HG03439 (cell line): ENCODE results near the gene CELSR2.

Experiments used
- ATAC-seq: cut with Tn5 transposase; IDR thresholded peaks from one replicate; pipeline ENCODE4 v1.9.1; 2021; ENCODE audit warnings: mild to moderate bottlenecking, moderate library complexity; ENCODE audit not compliant: unreplicated experiment

The CELSR2 gene

DNA sequence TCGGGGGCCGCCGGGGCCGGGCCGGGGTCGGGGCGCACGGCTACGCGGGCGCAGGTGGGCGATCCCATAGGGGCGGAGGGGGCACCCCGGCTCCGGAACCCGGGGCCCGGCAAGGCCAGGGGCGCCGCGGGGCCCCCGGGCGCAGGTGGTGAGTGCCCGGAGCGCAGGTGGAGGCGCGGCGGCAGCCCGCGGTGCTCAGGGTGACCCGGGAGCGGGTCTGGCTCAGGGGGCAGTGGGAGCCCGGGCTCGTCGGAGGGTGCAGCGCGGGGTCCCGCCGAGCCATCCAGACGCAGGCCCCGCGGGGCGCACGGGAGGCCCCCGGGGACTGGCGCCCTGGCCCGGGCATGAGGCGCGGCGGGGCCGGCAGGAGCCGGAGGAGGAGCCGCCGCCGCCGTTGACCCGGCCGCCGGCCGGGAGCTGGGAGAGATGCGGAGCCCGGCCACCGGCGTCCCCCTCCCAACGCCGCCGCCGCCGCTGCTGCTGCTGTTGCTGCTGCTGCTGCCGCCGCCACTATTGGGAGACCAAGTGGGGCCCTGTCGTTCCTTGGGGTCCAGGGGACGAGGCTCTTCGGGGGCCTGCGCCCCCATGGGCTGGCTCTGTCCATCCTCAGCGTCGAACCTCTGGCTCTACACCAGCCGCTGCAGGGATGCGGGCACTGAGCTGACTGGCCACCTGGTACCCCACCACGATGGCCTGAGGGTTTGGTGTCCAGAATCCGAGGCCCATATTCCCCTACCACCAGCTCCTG lies 489 bp downstream of the CELSR2 start:
- peak; percentile 38 for ATAC-seq

DNA sequence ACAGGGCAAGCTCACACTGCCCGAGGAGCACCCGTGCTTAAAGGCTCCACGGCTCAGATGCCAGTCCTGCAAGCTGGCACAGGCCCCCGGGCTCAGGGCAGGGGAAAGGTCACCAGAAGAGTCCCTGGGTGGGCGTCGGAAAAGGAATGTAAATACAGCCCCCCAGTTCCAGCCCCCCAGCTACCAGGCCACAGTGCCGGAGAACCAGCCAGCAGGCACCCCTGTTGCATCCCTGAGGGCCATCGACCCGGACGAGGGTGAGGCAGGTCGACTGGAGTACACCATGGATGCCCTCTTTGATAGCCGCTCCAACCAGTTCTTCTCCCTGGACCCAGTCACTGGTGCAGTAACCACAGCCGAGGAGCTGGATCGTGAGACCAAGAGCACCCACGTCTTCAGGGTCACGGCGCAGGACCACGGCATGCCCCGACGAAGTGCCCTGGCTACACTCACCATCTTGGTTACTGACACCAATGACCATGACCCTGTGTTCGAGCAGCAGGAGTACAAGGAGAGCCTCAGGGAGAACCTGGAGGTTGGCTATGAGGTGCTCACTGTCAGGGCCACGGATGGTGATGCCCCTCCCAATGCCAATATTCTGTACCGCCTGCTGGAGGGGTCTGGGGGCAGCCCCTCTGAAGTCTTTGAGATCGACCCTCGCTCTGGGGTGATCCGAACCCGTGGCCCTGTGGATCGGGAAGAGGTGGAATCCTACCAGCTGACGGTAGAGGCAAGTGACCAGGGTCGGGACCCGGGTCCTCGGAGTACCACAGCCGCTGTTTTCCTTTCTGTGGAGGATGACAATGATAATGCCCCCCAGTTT lies 1.3 kb downstream of the CELSR2 start:
- no peak for ATAC-seq

DNA sequence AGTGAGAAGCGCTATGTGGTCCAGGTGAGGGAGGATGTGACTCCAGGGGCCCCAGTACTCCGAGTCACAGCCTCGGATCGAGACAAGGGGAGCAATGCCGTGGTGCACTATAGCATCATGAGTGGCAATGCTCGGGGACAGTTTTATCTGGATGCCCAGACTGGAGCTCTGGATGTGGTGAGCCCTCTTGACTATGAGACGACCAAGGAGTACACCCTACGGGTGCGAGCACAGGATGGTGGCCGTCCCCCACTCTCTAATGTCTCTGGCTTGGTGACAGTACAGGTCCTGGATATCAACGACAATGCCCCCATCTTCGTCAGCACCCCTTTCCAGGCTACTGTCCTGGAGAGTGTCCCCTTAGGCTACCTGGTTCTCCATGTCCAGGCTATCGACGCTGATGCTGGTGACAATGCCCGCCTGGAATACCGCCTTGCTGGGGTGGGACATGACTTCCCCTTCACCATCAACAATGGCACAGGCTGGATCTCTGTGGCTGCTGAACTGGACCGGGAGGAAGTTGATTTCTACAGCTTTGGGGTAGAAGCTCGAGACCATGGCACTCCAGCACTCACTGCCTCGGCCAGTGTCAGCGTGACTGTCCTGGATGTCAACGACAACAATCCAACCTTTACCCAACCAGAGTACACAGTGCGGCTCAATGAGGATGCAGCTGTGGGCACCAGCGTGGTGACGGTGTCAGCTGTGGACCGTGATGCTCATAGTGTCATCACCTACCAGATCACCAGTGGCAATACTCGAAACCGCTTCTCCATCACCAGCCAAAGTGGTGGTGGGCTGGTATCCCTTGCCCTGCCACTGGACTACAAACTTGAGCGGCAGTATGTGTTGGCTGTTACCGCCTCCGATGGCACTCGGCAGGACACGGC lies 2.2 kb downstream of the CELSR2 start:
- no peak for ATAC-seq

DNA sequence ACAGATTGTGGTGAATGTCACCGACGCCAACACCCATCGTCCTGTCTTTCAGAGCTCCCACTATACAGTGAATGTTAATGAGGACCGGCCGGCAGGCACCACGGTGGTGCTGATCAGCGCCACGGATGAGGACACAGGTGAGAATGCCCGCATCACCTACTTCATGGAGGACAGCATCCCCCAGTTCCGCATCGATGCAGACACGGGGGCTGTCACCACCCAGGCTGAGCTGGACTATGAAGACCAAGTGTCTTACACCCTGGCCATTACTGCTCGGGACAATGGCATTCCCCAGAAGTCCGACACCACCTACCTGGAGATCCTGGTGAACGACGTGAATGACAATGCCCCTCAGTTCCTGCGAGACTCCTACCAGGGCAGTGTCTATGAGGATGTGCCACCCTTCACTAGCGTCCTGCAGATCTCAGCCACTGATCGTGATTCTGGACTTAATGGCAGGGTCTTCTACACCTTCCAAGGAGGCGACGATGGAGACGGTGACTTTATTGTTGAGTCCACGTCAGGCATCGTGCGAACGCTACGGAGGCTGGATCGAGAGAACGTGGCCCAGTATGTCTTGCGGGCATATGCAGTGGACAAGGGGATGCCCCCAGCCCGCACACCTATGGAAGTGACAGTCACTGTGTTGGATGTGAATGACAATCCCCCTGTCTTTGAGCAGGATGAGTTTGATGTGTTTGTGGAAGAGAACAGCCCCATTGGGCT lies 3.0 kb downstream of the CELSR2 start:
- ATAC-seq = no peak

DNA sequence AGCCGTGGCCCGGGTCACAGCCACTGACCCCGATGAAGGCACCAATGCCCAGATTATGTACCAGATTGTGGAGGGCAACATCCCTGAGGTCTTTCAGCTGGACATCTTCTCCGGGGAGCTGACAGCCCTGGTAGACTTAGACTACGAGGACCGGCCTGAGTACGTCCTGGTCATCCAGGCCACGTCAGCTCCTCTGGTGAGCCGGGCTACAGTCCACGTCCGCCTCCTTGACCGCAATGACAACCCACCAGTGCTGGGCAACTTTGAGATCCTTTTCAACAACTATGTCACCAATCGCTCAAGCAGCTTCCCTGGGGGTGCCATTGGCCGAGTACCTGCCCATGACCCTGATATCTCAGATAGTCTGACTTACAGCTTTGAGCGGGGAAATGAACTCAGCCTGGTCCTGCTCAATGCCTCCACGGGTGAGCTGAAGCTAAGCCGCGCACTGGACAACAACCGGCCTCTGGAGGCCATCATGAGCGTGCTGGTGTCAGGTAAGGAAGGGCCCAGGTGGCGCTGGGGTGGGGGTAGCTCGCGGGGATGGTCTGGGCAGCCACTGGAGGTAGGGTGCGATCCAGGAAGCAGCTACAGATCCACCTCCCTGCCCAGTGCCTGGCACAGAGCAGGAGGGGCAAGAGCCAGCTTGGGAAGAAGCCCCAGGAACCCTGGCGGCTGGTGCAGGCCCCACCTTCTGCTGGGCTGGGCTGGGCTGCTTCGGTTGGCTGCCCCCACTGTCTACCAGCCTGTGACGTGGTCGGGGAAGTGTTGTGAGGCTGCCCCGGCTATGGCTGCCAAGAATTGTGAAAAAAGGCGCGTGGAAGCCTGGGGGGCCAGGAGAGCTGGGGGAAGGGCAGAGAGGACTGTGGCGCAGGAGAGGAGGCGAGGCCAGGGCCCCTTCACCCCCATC lies 3.8 kb downstream of the CELSR2 start:
- no peak for ATAC-seq

DNA sequence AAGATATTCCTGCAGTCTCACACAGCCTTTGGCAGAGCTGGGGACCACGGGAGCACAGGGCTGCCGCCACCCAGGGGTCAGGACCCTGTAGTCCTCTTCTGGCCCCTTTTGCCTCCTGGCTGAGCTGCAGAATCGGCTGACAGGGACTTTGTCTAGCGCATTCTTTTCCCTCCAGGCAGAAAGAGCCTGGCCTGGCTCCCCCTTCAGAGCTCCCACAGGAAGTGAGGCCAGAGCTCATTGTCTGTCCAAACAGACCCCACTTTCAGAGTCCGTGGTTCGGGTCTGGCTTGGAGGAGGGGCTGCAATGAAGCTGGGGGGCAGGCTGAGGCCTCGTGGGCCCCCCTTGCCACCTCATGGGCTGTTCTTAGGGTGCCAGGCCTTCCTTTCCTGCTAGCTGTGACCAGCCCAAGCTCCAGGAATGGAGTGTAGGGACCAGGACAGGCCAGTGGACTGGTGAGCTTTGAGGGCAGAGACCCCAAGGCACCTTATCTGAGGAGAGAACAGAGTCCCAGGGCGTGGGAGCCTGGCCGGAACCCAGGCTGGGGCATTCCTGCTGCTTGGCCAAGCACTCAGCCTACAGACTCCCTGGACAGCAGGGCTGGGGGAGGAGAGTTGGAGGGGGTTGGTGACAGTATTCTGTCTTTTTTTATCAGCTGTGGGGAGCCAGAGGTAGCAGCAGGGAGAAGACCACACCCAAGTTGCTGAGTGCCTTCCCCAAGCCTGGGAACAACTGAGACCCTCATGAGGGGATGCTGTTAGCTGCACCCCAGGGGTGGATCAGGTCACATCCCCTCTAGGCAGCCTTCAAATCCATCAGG lies 4.7 kb downstream of the CELSR2 start:
- no peak for ATAC-seq

DNA sequence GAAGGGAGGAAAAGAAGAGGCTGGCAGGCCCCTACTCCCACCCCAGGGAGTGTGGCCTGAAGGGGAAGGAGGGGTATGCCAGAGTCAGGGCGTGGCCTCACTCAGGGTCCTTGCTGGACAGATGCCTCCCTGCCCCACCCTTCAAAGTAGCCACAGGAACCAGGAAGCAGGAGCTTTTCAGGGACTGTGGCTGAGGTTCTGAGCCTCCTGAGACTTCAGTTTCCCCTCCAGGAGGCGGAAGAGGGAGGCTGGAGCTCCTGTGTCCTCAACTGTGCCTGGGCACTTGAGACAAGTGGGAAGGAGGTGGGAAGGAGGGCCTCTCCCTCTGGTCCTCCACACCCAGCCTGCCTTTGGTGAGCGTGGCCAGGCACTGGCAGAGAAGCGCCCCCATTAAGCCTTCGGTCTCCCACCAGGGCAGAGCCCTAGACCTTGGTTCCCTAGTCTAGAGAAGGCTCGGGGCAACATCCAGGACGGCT lies 5.3 kb downstream of the CELSR2 start:
- no peak for ATAC-seq

DNA sequence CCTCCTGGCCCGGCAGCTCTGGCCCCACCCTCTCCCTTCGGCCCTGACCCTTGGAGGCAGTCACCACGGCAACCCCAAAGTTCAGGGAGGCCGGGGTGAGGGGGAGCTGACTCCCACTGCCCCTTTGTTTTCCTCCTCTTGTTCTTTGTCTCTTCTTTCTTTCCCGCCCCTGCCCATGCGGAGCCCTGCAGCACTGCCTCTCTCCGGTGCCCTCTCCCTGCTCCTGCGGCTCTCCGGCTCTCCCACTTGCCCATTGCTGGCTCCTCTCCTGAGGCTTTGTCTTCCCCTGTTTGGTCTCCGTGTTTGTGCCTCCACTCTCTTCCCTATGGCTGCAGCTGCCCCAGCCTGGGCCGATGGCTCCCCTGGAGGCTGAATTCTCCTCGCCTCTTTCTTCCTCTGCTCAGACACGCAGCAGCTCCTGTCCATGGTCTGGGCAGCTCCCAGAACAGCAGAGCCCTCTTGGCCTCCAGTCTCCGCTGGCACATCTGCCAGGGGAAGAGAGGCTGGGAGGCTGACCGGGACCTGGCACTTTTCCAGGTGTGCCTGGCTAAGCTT lies 5.8 kb downstream of the CELSR2 start:
- ATAC-seq = no peak

DNA sequence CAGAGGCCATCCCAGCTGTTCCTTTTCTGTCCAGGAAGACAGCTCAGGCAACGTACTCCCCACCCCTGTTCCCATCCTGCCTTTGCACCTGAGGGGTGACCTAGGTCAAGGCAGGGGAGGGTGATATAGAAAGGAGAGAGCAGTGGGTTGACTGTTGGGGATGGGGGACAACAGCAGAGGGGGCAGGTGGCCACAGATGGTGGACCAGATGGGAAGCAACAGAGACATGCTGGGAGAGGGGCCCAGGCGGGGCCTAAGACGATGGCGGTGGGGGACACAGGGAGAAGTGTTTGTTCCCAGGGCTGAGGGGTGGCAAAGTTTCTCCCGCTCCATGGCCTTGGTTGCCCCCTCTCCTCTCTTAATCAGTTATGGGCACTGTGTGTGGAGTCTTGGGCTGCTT lies 6.3 kb downstream of the CELSR2 start:
- ATAC-seq = no peak

DNA sequence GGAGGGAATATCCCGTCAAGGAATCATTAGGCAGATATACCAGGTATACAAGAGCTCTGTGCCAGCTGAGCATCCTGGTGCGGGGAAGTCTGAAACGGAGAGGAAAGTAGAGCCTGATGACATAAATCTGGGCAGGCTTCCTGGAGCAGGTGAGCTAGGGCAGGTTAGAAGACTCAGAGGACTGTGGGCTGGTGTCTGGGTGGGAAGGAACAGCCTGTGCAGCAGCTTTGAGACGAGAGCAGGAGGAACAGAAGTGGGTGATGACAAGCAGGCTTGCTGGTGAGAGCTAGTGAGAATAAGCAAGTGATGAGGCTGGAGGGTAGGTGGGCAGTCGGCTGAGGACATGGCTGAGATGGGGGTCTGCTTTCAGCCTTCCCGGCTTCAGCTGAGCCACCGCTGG lies 6.7 kb downstream of the CELSR2 start:
- ATAC-seq = no peak

DNA sequence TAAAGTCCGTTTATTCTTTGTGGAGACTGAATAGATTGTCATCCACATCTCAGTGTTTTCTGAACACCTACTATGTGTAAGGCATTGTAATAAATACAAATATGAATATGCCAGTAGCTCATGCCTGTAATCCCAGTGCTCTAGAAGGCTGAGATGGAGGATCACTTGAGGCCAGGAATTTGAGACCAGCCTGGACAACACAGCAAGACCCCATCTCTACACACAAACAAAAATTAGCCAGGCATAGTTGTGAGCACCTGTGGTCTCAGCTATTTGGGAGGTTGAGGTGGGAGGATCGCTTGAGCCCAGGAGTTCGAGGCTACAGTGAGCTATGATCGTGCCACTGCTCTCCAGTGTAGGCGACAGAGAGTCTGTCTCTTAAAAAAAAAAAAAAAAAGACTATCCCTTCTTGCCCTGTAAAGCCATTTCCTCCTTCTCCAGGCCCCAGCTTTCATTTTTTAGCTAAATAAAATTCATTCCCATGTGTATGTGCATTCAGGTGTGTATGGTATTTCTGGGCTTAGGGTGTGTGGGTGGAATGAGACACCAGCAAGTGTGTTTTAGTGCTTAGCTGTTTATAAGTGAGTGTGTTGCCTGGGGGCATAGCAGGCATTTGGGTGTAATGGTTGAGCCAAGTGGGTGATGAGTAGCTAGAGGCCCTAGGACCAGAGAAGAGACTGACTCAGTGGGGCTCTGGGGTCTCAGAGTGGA lies 7.8 kb downstream of the CELSR2 start:
- no peak for ATAC-seq

DNA sequence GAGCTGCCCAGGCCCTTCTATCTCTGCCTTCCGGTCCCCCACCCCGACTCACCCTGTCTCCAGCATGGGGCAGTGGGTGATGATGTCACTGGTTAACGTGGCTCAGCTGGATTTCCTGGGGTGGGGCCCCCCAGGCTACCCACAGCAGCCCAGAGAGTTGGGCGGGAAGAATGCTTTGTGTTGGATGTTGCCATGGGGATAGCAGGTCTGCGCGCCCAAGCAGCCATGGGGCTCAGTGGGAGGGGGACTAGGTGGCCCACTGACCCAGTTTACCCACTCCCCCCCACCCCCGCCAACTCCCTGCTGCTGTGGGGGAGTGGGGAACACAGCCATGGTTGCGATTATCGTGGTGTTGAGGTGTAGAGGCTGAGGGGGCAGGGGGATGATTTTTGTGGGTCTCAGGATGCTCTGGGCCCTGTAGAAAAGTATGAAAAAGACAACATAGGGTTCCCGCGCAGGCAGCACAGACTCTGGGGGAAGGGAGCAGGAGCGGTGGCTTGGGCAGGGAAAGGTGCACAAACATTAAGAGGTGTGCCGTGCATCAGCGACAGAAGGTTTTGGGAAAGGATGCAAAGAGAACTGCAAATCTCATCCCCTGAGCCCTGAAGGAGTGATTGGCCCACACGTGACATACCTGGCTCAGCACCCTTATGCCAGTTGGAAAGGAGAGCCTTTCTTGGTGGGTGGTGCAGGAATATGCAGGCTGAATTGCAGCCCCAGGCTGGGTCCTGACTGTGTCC lies 8.5 kb downstream of the CELSR2 start:
- no peak for ATAC-seq

DNA sequence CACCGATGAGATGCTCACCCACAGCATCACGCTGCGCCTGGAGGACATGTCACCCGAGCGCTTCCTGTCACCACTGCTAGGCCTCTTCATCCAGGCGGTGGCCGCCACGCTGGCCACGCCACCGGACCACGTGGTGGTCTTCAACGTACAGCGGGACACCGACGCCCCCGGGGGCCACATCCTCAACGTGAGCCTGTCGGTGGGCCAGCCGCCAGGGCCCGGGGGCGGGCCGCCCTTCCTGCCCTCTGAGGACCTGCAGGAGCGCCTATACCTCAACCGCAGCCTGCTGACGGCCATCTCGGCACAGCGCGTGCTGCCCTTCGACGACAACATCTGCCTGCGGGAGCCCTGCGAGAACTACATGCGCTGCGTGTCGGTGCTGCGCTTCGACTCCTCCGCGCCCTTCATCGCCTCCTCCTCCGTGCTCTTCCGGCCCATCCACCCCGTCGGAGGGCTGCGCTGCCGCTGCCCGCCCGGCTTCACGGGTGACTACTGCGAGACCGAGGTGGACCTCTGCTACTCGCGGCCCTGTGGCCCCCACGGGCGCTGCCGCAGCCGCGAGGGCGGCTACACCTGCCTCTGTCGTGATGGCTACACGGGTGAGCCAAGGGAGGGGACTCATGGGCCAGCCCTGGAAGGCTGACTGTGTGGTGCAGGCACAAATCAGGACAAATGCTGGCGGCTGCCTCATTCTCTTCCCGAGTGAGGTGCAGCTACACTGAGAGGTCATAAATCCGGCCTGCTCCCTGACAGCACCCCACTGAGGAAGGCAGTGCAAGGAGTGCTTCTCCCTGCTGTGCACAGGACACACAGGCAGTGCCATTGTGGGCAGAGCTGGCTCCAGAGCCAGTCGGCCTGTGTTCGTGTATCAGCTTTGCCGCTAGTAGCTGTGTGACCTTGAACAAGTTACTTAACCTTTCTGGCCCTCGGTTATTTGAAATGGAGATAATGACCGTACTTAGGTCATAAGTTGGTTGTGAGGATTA lies 9.4 kb downstream of the CELSR2 start:
- no peak for ATAC-seq

DNA sequence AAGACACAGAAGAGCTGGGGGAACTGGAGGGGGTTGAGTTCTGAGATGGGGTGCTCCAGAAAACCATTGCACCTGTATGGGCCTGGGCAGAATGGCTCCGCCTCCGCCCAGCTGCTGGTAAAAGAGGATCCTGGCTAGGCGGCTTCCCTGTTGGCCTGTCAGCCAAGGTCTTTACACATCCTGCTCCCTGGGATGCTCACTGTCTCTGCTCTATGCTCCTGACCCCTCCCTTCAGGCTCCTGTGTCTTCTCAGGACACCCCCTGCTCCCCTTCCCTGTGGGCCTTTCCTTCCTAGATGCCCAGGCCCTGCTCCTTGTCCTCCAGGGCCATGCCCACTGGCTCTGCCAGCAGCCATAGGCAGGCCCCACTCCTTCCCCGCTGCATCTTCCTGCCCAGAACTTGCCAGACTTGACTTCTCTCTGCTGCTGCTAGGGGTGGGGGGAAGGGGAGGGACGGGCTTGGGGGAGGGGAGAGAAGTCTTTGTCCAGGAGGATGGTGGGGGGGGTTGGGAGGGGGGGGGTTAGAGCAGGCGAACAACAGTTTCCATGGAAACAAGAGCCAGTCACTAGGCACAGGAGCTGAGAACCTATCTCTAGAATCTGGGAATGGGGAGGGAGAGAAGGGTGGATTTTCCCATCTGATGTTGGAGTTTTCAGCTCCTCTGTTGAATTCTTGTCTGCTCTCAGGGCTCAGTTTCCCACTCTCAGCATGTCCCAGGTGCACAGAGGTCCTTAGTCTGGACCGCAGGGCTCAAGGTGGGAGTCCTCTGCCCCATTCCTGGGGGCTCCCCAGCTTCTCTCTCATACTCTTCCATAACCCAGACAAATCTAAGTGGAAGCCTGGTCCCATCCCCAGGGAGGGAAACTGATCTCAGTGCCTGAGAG lies 10.6 kb downstream of the CELSR2 start:
- ATAC-seq = no peak

DNA sequence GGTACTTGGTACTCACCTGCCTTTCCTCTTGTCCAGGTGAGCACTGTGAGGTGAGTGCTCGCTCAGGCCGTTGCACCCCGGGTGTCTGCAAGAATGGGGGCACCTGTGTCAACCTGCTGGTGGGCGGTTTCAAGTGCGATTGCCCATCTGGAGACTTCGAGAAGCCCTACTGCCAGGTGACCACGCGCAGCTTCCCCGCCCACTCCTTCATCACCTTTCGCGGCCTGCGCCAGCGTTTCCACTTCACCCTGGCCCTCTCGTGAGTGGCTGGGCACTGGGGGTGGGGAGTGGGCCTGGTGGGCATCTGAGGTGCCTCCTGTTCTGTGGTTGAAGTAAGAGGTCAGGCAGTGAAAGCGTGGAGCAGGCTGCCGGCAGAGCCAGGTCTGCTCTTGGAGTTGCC lies 11.7 kb downstream of the CELSR2 start:
- no peak for ATAC-seq
